Right lobe of liver (tissue), 4 donors: ENCODE data around the gene MED27.

ENCODE experiments used
- POLR2A ChIP-seq: fragments of 450-650 bp; IDR thresholded peaks from one replicate; pipeline ENCODE4 v1.6.1; 2017; ENCODE audit warnings: antibody characterized with exemption, mild to moderate bottlenecking
- TF ChIP-seq, protein P1 (sequence below), 4 donors: fragments of 200-600 bp in 3 of 4; fragments of 450-650 bp in 1 of 4; IDR thresholded peaks; one replicate each; pipeline versions ENCODE4 v1.5.1 to v1.8.0; 2016 to 2022; ENCODE audit warnings: antibody characterized with exemption in 4 of 4, mild to moderate bottlenecking in 2 of 4
- donor health status: DM: no; HTN: no; CAD: no.
- donor health status: DM: no; HTN: no; CAD: no.
- donor health status: DM: no; HTN: yes; CAD: no.

DNA sequence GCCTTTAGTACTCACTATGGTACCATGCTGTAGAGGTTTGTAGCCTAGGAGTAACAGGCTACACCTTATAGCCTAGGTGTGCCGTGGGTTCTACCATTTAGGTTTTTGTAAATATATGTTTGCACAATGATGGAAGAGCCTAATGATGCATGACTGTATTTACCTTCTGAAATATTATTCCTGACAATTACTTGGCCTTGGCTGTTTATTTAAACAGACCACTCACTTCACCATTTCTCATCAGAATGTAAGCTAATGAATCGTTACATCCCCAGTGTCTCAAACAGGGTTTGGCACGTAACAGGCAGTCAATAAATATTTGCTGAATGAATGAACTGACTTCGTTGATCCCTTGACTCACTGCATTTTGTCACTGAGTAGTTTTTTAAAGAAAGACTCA is 93.1 kb downstream of the MED27 start:
- TF ChIP-seq, protein P1, sequence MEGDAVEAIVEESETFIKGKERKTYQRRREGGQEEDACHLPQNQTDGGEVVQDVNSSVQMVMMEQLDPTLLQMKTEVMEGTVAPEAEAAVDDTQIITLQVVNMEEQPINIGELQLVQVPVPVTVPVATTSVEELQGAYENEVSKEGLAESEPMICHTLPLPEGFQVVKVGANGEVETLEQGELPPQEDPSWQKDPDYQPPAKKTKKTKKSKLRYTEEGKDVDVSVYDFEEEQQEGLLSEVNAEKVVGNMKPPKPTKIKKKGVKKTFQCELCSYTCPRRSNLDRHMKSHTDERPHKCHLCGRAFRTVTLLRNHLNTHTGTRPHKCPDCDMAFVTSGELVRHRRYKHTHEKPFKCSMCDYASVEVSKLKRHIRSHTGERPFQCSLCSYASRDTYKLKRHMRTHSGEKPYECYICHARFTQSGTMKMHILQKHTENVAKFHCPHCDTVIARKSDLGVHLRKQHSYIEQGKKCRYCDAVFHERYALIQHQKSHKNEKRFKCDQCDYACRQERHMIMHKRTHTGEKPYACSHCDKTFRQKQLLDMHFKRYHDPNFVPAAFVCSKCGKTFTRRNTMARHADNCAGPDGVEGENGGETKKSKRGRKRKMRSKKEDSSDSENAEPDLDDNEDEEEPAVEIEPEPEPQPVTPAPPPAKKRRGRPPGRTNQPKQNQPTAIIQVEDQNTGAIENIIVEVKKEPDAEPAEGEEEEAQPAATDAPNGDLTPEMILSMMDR (IDR thresholded peaks at IDR 0.05), result no peak
- TF ChIP-seq POLR2A, result no peak
